H1 (cell line): ENCODE results near the gene CCDC107. TPM values are rescaled to one million over a fixed set of nuclear protein-coding genes. Genes with fewer than 3 reads are reported as not detected.

Experiments
- CTCF ChIA-PET: fragments of 300-600 bp; sonication (Branson Sonifier 250); formaldehyde crosslinking; loops from one replicate; lab custom pipeline; 2021; ENCODE audit not compliant: partially characterized antibody; lab: Charles Lee
- POLR2A ChIA-PET: fragments of 300-600 bp; sonication (Branson Sonifier 250); formaldehyde crosslinking; loops from one replicate; lab custom pipeline; 2021; ENCODE audit warnings: inconsistent platforms; ENCODE audit not compliant: partially characterized antibody; lab: Charles Lee
- DNase-seq, 2 experiments: peaks; one replicate each; pipeline versions ENCODE4 v3.0.0 to v3.0.0-alpha.2; 2010 to 2022; ENCODE audit warnings: low spot score in 2 of 2, low read depth in 1 of 2, mixed read lengths in 1 of 2
- FAIRE-seq: peaks from 2 replicates; lab custom pipeline; 2011; peaks lifted over from hg19 to GRCh38; lab: Jason Lieb, UNC
- H2AFZ ChIP-seq: 2 replicates; pipeline ENCODE4 v1.8.1; 2012; ENCODE audit warnings: low read length, inconsistent platforms
- H2AK5ac ChIP-seq: 2 replicates; pipeline ENCODE4 v1.6.1; 2013; ENCODE audit warnings: low read depth, low read length
- H2BK120ac ChIP-seq: replicated peaks from 2 replicates; pipeline ENCODE3; 2013; ENCODE audit warnings: low read depth, low read length, inconsistent platforms
- H2BK12ac ChIP-seq: 2 replicates; pipeline ENCODE4 v1.6.1; 2013; ENCODE audit warnings: low read depth, low read length
- H2BK15ac ChIP-seq: 2 replicates; pipeline ENCODE4 v1.6.1; 2013; ENCODE audit warnings: low read length
- H2BK20ac ChIP-seq: 2 replicates; pipeline ENCODE4 v1.6.1; 2013; ENCODE audit warnings: low read length
- H2BK5ac ChIP-seq: 2 replicates; pipeline ENCODE4 v1.6.1; 2013; ENCODE audit warnings: low read depth, low read length
- H3K14ac ChIP-seq: 2 replicates; pipeline ENCODE4 v1.6.1; 2013; ENCODE audit warnings: inconsistent platforms; ENCODE audit not compliant: insufficient read length
- H3K18ac ChIP-seq: 2 replicates; pipeline ENCODE4 v1.6.1; 2013; ENCODE audit warnings: low read length; ENCODE audit errors: extremely low read depth
- H3K23ac ChIP-seq: 2 replicates; pipeline ENCODE4 v1.6.1; 2013; ENCODE audit warnings: inconsistent platforms; ENCODE audit not compliant: insufficient read length
- H3K23me2 ChIP-seq: 2 replicates; pipeline ENCODE4 v1.6.1; 2013; ENCODE audit warnings: low read depth, low read length
- H3K27ac ChIP-seq: 2 replicates; pipeline ENCODE4 v1.6.1; 2011; ENCODE audit warnings: low read depth, low read length, inconsistent platforms
- H3K27me3 ChIP-seq, 4 experiments: replicated peaks in 1 of 4; 1 replicate in 1 of 4; 2 replicates in 3 of 4; pipeline versions ENCODE4 v1.6.1 to v1.8.1; 2011 to 2013; ENCODE audit warnings: low read length in 3 of 4, mild to moderate bottlenecking in 3 of 4, inconsistent platforms in 2 of 4, mixed read lengths in 2 of 4, moderate library complexity in 1 of 4; ENCODE audit not compliant: control insufficient read depth in 3 of 4, insufficient read depth in 3 of 4; ENCODE audit errors: extremely low read depth in 1 of 4
- H3K36me3 ChIP-seq, 4 experiments: 2 replicates each; pipeline versions ENCODE4 v1.6.1 to v1.8.1; 2011 to 2013; ENCODE audit warnings: mild to moderate bottlenecking in 4 of 4, low read length in 3 of 4, moderate library complexity in 2 of 4, control low read depth in 1 of 4, inconsistent platforms in 1 of 4; ENCODE audit not compliant: insufficient read depth in 4 of 4, control insufficient read depth in 2 of 4
- H3K4ac ChIP-seq: replicated peaks from 2 replicates; pipeline ENCODE3; 2013; ENCODE audit warnings: low read length, low read depth, mixed read lengths, inconsistent platforms; ENCODE audit not compliant: insufficient read length
- H3K4me1 ChIP-seq, 4 experiments: replicated peaks in 1 of 4; 1 replicate in 1 of 4; 2 replicates in 3 of 4; pipeline versions ENCODE4 v1.6.1 to v1.8.1; 2011 to 2013; ENCODE audit warnings: low read length in 3 of 4, inconsistent platforms in 2 of 4, mixed read lengths in 1 of 4; ENCODE audit not compliant: insufficient read depth in 4 of 4, control insufficient read depth in 3 of 4
- H3K4me2 ChIP-seq, 2 experiments: 2 replicates each; pipeline versions ENCODE4 v1.6.1 to v1.8.1; 2011 to 2013; ENCODE audit warnings: low read depth in 2 of 2, low read length in 2 of 2, control low read depth in 1 of 2, inconsistent platforms in 1 of 2, mild to moderate bottlenecking in 1 of 2; ENCODE audit not compliant: insufficient read depth in 1 of 2
- H3K4me3 ChIP-seq, 4 experiments: fragments of 200-600, 300-600 bp in 1 of 4; sonication (generic), shearing (Covaris generic), sonication (Bioruptor Twin) in 1 of 4; 2 replicates each; pipeline versions ENCODE4 v1.5.1 to v1.8.1; 2011 to 2016; ENCODE audit warnings: low read length in 4 of 4, low read depth in 3 of 4, control low read depth in 2 of 4, inconsistent platforms in 2 of 4, mild to moderate bottlenecking in 2 of 4, mixed read lengths in 1 of 4, moderate library complexity in 1 of 4; ENCODE audit not compliant: insufficient read depth in 2 of 4; ENCODE audit errors: extremely low read depth in 1 of 4
- H3K56ac ChIP-seq: replicated peaks from 2 replicates; pipeline ENCODE3; 2013; ENCODE audit warnings: low read depth, mild to moderate bottlenecking, mixed read lengths, low read length, inconsistent platforms; ENCODE audit not compliant: insufficient read length
- H3K79me1 ChIP-seq: 2 replicates; pipeline ENCODE4 v1.6.1; 2013; ENCODE audit warnings: low read depth, low read length, control low read depth
- H3K79me2 ChIP-seq, 2 experiments: 2 replicates each; pipeline versions ENCODE4 v1.6.1 to v1.8.1; 2012 to 2013; ENCODE audit warnings: low read length in 2 of 2, mild to moderate bottlenecking in 2 of 2, inconsistent platforms in 1 of 2; ENCODE audit not compliant: insufficient read depth in 2 of 2, control insufficient read depth in 1 of 2
- H3K9ac ChIP-seq, 4 experiments: replicated peaks in 1 of 4; 1 replicate in 1 of 4; 2 replicates in 3 of 4; pipeline versions ENCODE4 v1.6.1 to v1.8.1; 2011 to 2013; ENCODE audit warnings: low read depth in 3 of 4, low read length in 3 of 4, control low read depth in 2 of 4, mild to moderate bottlenecking in 2 of 4, moderate library complexity in 2 of 4, inconsistent platforms in 1 of 4; ENCODE audit errors: extremely low read depth in 1 of 4
- H3K9me3 ChIP-seq, 2 experiments: 2 replicates each; pipeline versions ENCODE4 v1.6.1 to v1.8.1; 2012 to 2013; ENCODE audit warnings: mild to moderate bottlenecking in 2 of 2, moderate library complexity in 2 of 2, control low read depth in 1 of 2, inconsistent platforms in 1 of 2, low read depth in 1 of 2, low read length in 1 of 2, mixed read lengths in 1 of 2; ENCODE audit not compliant: insufficient read depth in 2 of 2
- H4K20me1 ChIP-seq, 2 experiments: replicated peaks in 1 of 2; 2 replicates each; pipeline versions ENCODE3 to v1.8.1; 2011 to 2013; ENCODE audit warnings: inconsistent platforms in 2 of 2, low read length in 2 of 2, mild to moderate bottlenecking in 1 of 2; ENCODE audit not compliant: insufficient read depth in 2 of 2, control insufficient read depth in 1 of 2
- H4K5ac ChIP-seq: 2 replicates; pipeline ENCODE4 v1.6.1; 2013; ENCODE audit warnings: low read length, low read depth, mixed read lengths, inconsistent platforms; ENCODE audit not compliant: insufficient read length
- H4K8ac ChIP-seq: 2 replicates; pipeline ENCODE4 v1.8.0; 2013; ENCODE audit warnings: mild to moderate bottlenecking, moderate library complexity, low read length, inconsistent platforms; ENCODE audit not compliant: insufficient read depth; ENCODE audit errors: extremely low read depth
- H4K91ac ChIP-seq: replicated peaks from 2 replicates; pipeline ENCODE3; 2013; ENCODE audit warnings: low read length, mixed read lengths, inconsistent platforms; ENCODE audit not compliant: insufficient read length
- WGBS, 2 experiments: shearing (Covaris generic) in 1 of 2; methylation state at CpG; one replicate each; pipeline versions ENCODE4 v1.1.6 to v1.1.7; 2013 to 2015; ENCODE audit warnings: low lambda C conversion rate in 2 of 2, mixed read lengths in 2 of 2, inconsistent platforms in 1 of 2, low coverage in 1 of 2, missing lambda C conversion rate in 1 of 2; ENCODE audit not compliant: insufficient replicate concordance in 2 of 2, insufficient coverage in 1 of 2, insufficient read length in 1 of 2; ENCODE audit errors: extremely low coverage in 1 of 2, missing lambda C conversion rate in 1 of 2; 5-methylcytosine and 5-hydroxymethylcytosine counted together
- polyA plus RNA-seq, 7 experiments: library from polyadenylated mRNA; depleted of rRNA in 3 of 7; stranded (reverse) in 5 of 7; unstranded in 2 of 7; fragments of >200 nt in 5 of 7; fragments of 200-250 nt in 2 of 7; gene quantifications; 1 replicate in 5 of 7; 2 replicates in 1 of 7; 4 replicates in 1 of 7; pipeline versions ENCODE4 v1.2.1 to v1.2.3, GENCODE V29; 2011 to 2013; ENCODE audit warnings: missing spikeins in 2 of 7, mixed read lengths in 2 of 7
- total RNA-seq: library from RNA; stranded (reverse); fragmentation: NEBNext Ultra II Directional; extraction: Animal tissue kit (Norgen Biotek cat#: 25700); gene quantifications from 2 replicates; pipeline ENCODE4 v1.2.1, GENCODE V29; 2021

Gene CCDC107
- total and polyA plus RNA-seq, 2 of the 8 experiments (the other 6 are each of a cell fraction or from before 2014, with no cell fraction given): 8.2 to 9.0 TPM

- WGBS, 2 experiments: 97% methylated on average over 3 of the region's 3 CpGs; no CpG with 5 or more reads in 1 of the 2 experiments
- H3K9ac ChIP-seq: no peak overlapping the region; a peak in 1 of 7 replicates
Observed at GRCh38 chr9:35659340-35659739, 1.2 kb downstream of the CCDC107 start.

More at GRCh38 chr9:35659340-35659739, 1.2 kb downstream of the CCDC107 start:
- no peak overlapping the region for H3K27ac ChIP-seq
- peak overlapping the region; percentile 77 to 92; a peak in 3 of 4 replicates for H3K4me2 ChIP-seq
- no peak overlapping the region for H2BK15ac ChIP-seq
- H4K5ac ChIP-seq: no peak overlapping the region
- no peak overlapping the region for H3K18ac ChIP-seq
- H3K14ac ChIP-seq: no peak overlapping the region
- peaks cover 10% of the 10 kb centered on the region for H3K23me2 ChIP-seq
- H3K36me3 ChIP-seq: peaks cover 6 to 32% (median 13%) of the 10 kb centered on the region in 4 experiments
- ChIA-PET POLR2A (interaction anchor here (1.0 to 7.9 kb wide), 7 partner anchors 10 to 69 kb away, joined by 3 to 84 read pairs (median 6); partner anchors contain the start of gene TPM2), CTCF (interaction anchor here (0.9 to 15.9 kb wide), 11 partner anchors 11 to 97 kb away, joined by 3 to 347 read pairs (median 9); partner anchors contain the start of genes CA9, CREB3, SIT1 and TLN1)
- no peak overlapping the region for H2BK20ac ChIP-seq
- H4K20me1 ChIP-seq: peaks cover 2 to 6% of the 10 kb centered on the region in 2 experiments
- H2BK12ac ChIP-seq: no peak overlapping the region
- no peak for DNase-seq
- no peak overlapping the region for H3K56ac ChIP-seq
- peaks cover 2% of the 10 kb centered on the region; the same call in 1 of the 2 replicates for H3K79me1 ChIP-seq
- H3K4ac ChIP-seq: no peak overlapping the region
- no peak overlapping the region for H2AFZ ChIP-seq
- no peak overlapping the region for H4K91ac ChIP-seq
- no peak overlapping the region for H2BK120ac ChIP-seq
- no peak overlapping the region for H2BK5ac ChIP-seq
- no peak for FAIRE-seq
- no peaks in the 10 kb centered on the region for H3K9me3 ChIP-seq
- no peak overlapping the region for H2AK5ac ChIP-seq
- no peak overlapping the region for H4K8ac ChIP-seq
- H3K79me2 ChIP-seq: no peaks in the 10 kb centered on the region; a peak in 1 of 4 replicates
- H3K4me3 ChIP-seq: peak overlapping the region in 3 of 4 experiments; percentile 70 to 92 (median 87); a peak in 5 of 8 replicates
- peaks cover 0 to 7% (median 0%) of the 10 kb centered on the region in 4 experiments; a peak in 1 of 7 replicates for H3K27me3 ChIP-seq
- H3K4me1 ChIP-seq: peaks cover 0 to 3% (median 2%) of the 10 kb centered on the region in 4 experiments
- H3K23ac ChIP-seq: no peak overlapping the region
